NOMO-1 treated with DMSO at 0.1 percent for 48 hours (cell line): Measurements from ENCODE around the gene ANKH.

Experiments
- DNase-seq: peaks from one replicate; lab custom pipeline; 2025; ENCODE audit not compliant: unreplicated experiment; lab: John Stamatoyannopoulos, UW

The ANKH gene

DNA sequence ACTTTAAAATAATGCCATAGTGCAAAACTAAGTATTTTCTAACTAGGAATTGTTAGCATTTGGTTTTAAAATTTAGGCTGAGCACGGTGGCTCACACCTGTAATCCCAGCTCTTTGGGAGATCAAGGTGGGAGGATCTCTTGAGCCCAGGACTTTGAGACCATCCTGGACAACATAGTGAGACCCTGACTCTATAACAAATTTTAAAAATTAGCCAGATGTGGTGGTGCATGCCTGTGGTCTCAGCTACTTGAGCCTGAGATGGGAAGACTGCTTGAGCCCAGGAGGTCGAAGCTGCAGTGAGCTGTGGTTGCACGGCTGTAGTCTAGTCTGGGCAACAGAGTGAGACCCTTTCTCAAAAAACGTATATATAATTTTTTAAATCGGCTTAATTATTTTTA lies 202.2 kb downstream of the ANKH start:
- DNase-seq: no peak

DNA sequence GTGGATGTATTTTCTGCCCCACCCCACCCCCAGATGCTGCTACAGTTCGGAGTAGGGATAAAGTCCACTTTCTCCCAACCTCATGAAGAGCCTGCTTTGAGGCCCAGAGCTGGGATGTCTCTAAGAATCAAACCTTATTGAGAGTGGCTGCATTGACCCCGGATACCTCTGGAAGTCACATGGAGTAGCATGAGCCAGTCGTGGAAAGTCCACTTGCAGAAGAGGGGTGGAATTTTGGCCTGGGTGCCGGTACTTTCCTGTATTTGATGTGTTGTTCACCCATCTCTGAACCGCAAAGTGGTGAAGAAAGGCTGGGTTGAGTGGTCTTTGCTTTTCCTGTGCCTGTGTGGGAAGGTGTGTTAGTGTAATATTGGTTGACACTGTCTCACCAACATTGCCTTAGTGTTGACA lies 203.4 kb downstream of the ANKH start:
- DNase-seq: no peak

DNA sequence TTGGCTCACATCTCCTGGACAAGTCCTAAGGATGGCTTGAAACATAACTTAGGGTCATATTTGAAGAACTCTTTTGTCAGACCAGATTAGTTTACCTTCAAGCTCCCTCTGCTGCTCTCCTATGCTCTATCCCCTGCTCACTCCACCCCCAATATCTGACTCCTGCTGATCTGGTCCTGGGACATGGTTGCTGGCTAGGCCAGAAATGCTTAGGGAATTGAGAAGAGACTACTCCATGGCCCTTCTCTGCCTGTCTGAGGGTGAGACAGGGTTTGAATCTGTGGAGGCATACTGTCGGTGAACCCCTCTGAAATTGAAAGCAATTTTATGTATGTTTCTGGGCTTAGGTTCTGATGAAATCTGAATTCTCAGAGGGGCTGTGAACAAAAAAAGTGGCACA lies 203.8 kb downstream of the ANKH start:
- no peak for DNase-seq

DNA sequence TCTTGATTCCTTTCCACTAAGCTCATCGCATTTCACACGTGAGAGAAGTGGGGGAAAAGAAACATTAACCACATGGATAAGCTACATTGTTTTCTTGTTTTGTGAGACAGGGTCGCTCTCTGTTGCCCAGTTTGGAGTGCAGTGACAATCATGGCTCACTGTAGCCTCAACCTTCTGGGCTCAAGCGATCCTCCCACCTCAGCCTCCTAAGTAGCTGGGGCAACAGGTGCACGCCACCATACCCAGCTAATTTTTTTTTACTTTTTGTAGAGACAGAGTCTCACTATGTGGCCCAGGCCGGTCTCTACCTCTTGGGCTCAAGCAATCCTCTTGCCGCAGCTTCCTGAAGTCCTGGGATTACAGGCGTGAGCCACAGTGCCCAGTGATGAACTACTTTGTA lies 204.3 kb downstream of the ANKH start:
- no peak for DNase-seq

DNA sequence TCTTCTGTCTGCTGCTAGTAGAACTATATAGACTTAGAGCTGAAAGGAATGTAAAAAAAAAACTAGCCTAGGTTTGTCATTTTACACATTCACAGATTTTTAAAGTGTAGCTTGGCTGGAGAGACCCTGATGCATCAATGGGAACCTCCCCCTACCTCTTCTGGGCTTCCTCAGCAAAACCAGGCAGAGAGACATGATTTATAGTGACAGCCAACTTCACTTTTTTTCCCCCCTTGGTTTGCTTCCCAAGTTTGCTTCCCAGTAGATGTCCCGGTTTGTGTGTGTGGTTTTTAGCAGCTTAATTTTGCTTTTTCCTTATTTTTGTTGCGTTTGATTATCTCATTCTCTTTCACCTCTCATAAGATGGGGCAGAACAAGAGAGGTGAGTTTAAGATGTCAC lies 205.2 kb downstream of the ANKH start:
- DNase-seq: no peak

DNA sequence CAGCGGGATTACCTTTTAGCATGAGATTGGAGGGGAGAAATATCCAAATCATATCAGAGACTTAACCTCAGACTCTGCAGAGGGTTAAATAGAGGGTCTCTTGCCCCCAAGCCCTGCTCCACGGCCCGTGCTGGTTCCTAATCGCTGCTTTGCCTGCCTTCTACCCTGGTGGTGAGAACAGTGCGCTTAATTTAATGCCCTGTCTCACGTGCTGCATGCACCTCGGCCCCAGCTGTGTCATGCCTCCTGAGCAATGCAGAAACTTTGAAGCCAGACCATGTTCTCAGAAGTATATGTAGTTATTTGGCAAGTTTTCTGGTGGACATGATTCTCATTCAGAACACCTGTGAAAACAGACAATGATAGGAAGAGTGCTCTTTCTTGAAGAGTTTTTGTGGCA lies 205.6 kb downstream of the ANKH start:
- DNase-seq: peak; percentile 61

DNA sequence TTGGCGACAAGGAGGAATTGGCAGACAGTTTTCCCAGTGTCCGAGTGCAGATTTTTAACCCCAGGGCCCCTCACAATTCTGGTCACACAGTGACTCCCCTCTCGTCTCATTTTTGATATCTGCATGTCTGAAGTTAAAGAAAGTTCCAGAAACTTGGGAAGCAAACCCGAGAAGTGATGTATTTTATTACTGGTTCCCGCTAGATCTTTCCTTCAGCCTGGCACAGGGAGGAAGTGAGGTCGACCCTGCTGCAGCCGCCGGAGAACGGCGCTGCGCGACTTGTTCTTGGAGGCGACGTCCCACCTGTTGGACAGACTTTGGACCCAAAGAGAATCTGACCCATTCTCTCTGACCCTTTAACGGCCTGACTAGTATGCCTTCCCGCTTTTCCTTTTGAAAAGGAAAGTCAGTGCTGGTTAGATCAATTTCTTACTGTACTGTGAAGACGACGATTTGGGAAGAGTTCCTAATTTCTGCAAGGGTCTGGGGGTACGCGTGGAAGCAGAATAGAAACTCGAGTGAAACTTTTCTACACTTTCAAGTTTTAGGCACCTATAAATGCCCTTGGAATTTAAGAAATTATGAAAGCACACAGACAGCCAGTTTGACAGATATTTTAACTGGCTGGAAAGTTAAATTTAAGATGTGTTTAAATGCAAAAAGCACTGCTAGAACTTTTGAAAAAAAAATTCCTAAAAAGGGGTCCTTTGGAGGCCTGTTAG lies 206.3 kb downstream of the ANKH start:
- peak; percentile 63 for DNase-seq

DNA sequence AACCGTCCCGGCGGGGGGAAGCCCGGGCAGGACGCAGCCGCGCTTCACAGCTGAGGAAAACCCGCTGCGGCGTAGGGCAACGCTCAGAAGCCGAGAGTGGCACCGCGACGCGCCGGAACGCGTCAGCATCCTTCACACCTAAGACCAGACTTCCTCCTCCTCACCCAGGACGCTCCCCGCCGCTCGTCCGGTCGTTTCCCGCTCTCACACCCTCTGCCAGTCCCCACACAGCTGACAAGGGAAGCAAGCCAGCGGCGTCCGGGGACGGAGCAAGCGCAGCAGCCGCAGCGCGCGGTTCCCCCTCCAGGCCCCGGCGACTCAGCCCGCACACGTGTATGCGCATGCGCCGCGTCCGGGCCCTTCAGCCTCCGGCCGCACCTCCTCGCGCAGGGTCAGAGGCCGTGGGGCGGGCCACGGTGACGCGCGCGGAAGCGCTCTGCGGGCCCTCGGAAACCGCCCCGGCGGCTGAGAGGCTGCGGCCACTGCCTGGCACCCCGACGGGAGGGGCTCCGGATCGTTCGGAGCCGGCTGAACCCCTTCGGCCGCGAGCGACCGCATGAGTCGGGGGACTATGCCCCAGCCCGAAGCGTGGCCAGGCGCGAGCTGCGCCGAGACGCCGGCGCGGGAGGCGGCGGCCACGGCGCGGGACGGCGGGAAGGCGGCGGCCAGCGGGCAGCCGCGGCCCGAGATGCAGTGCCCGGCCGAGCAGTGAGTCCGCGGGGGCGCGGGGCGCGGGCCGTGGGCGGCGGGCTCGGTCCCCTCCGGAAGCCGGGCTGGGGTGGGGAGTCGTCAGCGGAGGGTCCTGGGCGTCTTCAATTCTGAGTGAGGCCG lies 207.1 kb downstream of the ANKH start, which contains the start of gene OTULIN:
Gene OTULIN (plus strand): TSS at position 449 of the 831 bp plus-strand sequence. CDS start 108 bp downstream, at position 557.
- DNase-seq: peak; percentile 99

DNA sequence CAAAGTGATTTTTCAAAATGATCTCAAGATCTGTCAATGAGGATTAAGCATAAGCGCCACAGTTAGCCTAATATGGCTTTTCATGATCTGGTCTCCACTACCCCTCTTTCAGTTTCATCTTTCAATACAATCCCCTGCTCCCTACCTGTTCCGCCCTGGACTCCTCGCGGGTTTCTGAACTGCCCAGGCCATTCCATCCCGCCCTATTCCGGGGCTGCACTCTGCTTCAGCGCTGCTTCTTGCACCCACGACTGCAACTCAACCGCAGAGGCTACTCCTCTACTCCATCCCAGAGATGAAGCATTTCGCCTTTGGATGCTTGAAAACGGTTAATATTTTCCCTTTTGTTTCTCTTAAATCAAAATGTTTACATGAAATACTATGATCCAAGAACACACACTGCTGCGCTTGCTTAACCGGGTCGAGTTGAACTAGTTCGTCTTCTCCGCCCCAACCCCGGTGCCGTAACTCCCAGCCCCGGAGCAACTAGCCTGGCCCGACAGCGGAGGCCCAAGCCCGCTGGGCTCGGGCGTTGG lies 207.8 kb downstream of the ANKH start:
- DNase-seq: peak; percentile 54

DNA sequence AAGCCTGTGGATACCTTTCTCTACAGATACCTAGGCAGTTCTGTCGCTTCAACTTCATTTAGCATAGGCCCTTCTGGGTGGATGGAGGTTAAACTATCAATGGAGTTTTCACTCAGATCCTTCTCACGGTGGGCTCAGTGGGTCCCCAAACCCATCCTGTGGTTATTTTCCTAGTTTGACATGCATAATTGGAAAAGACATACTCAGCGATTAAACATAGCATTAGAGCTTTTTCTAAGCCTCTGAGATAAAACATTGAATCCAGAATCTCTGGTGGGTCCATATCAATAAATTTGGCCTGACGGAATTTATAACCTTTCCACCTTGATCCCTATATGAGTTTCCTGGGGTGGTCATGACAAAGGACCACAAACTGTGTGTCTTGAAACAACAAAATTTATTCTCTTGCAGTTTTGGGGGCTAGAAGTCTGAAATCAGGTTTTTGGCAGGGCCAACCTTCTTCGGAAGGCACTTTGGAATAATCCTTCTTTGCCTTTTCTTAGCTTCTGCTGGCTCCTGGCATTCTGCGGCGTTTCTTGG lies 208.8 kb downstream of the ANKH start:
- no peak for DNase-seq

DNA sequence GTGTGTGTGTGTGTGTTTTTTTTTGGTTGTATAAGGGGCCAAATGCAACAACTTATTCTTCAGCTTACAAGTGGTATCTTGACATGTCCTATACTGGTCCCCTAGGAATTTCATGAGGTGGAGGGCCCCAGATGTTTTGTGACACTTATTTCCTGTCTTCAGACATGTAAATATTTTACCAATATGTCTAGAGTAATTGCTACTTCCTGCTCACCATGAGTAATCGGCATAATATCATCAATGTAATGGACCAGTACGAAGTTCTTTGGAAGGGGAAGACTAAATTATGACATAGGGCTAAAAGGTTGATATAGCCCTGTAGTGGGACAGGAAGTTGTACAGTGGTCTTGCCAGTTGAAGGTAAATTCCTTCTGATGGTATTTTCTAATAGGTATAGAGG lies 210.7 kb downstream of the ANKH start:
- DNase-seq: no peak

DNA sequence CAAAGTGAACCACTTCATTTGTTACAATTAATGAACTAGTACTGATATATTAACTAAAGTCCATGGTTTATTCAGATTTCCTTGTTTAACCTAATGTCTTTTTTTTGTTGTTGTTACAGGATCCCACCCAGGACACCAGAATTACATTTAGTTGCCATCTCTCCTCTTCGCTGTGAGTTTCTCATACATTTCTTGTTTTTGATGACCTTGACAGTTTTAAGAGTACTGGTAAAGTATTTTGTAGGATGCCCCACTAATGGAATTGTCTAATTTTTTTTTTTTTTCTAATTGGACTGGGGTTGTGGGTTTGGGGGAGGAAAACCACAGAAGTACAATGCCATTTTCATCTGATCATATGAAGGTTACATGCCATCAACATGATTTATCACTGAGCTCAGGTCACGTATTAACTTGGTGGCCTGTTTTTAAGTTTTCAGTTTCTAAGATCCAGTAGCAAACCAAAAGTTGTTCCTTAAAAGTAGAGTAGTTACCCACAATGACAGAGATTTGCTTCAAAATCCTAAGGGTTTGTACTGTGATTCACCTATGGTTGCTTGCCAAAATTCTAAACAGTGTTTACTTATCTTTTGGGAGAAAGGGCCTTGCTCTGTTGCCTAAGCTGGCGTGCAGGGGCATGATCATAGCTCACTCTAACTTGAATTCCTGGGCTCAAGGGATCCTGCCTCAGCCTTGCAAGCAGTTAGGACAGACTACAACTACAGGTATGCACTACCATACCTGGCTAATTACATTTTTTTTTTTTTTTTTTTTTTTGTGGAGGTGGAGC lies 211.6 kb downstream of the ANKH start:
- DNase-seq: no peak

DNA sequence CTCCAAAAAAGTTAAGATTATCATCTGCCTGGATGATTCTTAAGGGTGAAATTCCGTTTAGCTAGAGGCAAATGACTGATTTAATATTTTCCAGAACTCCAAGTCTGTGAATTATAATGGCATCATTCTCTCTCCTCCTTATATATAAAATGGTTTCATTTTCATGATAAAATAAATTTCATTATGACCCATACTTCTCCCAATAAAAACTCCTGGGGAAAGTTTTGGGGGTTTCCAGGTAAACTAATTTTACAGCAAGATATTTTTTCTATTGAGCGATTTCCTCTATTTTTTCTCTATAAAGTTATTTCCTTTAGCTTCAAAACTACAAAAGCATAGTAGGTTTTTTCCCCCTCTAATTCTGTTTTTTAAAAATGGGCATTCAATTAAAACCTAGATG lies 214.7 kb downstream of the ANKH start:
- DNase-seq: no peak

DNA sequence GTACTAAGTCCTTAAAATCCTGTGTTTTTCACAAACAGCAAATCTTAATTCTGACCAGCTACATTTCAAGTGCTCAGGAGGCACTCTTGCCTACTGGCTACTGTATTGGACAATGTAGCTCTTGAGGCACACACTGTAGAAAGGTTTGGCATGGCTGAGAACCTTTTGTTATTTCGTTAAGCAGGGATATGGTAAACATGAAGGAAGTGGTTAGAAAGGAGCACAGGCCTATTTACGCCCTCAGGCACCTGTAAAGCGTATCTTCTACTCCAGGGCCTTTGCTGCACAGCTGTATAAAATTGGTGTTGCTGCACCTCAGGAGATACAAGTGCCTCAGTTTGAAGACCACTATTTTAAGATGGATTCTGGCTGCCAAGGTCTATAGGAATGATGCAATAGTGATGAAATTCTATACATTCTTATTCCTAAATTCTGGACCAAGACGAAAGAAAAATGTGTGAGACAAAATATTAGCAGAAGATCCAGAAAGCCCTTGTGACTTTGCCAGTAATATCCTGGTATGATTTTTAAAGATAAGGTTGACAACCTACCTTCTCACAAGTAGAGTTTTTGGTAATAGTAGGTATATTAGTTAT lies 216.3 kb downstream of the ANKH start:
- DNase-seq: no peak
